Activated T-cell treated with anti-CD3 and anti-CD28 coated beads, Interleukin-2, amount 50 U/mL, for 4 hours (primary cell): ENCODE measurements around the gene WNT3A. TPM values are rescaled to one million over a fixed set of nuclear protein-coding genes. Genes with fewer than 3 reads are reported as not detected.
"Not testable (repeated sequence)": the region's sequence is repeated elsewhere in the genome, so short reads cannot be mapped to it uniquely, and the experiment has no call there.

ENCODE experiments used
- ATAC-seq, 2 donors: fragments of 200-7000 bp; cut with Tn5 transposase; one replicate each; pipeline ENCODE4 v1.10.0; 2021
- DNase-seq: peaks from one replicate; pipeline ENCODE4 v3.0.0-alpha.2; 2020
- H3K27me3 Mint-ChIP-seq: one replicate; pipeline ENCODE4 v1.8.0; 2021; ENCODE audit warnings: low read depth, mixed read lengths
- H3K36me3 Mint-ChIP-seq: one replicate; pipeline ENCODE4 v1.8.0; 2022; ENCODE audit warnings: mixed read lengths; ENCODE audit not compliant: insufficient read depth
- H3K4me1 Mint-ChIP-seq: one replicate; pipeline ENCODE4 v1.8.0; 2021; ENCODE audit warnings: low read depth, mixed read lengths
- H3K4me3 Mint-ChIP-seq: one replicate; pipeline ENCODE4 v1.8.0; 2021; ENCODE audit warnings: mild to moderate bottlenecking, moderate library complexity, mixed read lengths
- H3K9me3 Mint-ChIP-seq: one replicate; pipeline ENCODE4 v1.8.0; 2021; ENCODE audit warnings: mixed read lengths
- total RNA-seq, 3 donors: library from RNA; stranded (reverse); gene quantifications; one replicate each; pipeline ENCODE4 v1.2.1, GENCODE V29; 2021

The WNT3A gene
- not detected for total RNA-seq

- Mint-ChIP-seq H3K36me3 (no peaks in the 10 kb centered on the region), H3K9me3 (no peaks in the 10 kb centered on the region), H3K27me3 (peaks cover 73% of the 10 kb centered on the region), H3K4me3 (no peak within 1 kb of the TSS), H3K4me1 (peaks cover 16% of the 10 kb centered on the region)
- ATAC-seq (no peak), DNase-seq (no peak)
These were observed at the start of gene WNT3A for GRCh38 chr1:228006786-228007048. Gene WNT3A, plus strand, starts transcription at chr1:228006998. Its CDS starts 131 bp downstream, at chr1:228007129.

- DNase-seq (no peak), ATAC-seq (no peak)
- Mint-ChIP-seq H3K4me3 (no peak overlapping the region), H3K9me3 (no peaks in the 10 kb centered on the region), H3K27me3 (peaks cover 34% of the 10 kb centered on the region), H3K36me3 (no peaks in the 10 kb centered on the region), H3K4me1 (no peaks in the 10 kb centered on the region)
These were observed 48.0 kb upstream of the WNT3A start for GRCh38 chr1:227958617-227959324.

- H3K9me3 Mint-ChIP-seq: no peaks in the 10 kb centered on the region
- no peak overlapping the region for H3K4me3 Mint-ChIP-seq
- DNase-seq (no peak), ATAC-seq (no peak)
- no peaks in the 10 kb centered on the region for H3K36me3 Mint-ChIP-seq
- no peaks in the 10 kb centered on the region for H3K4me1 Mint-ChIP-seq
- H3K27me3 Mint-ChIP-seq: peaks cover 32% of the 10 kb centered on the region
These were observed 47.4 kb upstream of the WNT3A start for GRCh38 chr1:227959325-227959860.

- Mint-ChIP-seq H3K4me1 (no peaks in the 10 kb centered on the region), H3K27me3 (peaks cover 21% of the 10 kb centered on the region), H3K36me3 (no peaks in the 10 kb centered on the region), H3K9me3 (no peaks in the 10 kb centered on the region), H3K4me3 (no peak overlapping the region)
- no peak for DNase-seq
- ATAC-seq: no peak
These were observed 44.9 kb upstream of the WNT3A start for GRCh38 chr1:227961651-227962466.

GRCh38 chr1:227966733-227967132, 40.1 kb upstream of the WNT3A start:
- not testable (repeated sequence) for H3K27me3 Mint-ChIP-seq, ATAC-seq, H3K4me1 Mint-ChIP-seq, DNase-seq, H3K4me3 Mint-ChIP-seq, H3K9me3 Mint-ChIP-seq, H3K36me3 Mint-ChIP-seq

- H3K4me3 Mint-ChIP-seq, H3K36me3 Mint-ChIP-seq, H3K4me1 Mint-ChIP-seq, DNase-seq, H3K27me3 Mint-ChIP-seq, H3K9me3 Mint-ChIP-seq, ATAC-seq: not testable (repeated sequence)
These were observed 39.0 kb upstream of the WNT3A start for GRCh38 chr1:227967815-227968214.

- ATAC-seq, H3K4me1 Mint-ChIP-seq, H3K36me3 Mint-ChIP-seq, H3K4me3 Mint-ChIP-seq, H3K27me3 Mint-ChIP-seq, DNase-seq, H3K9me3 Mint-ChIP-seq: not testable (repeated sequence)
These were observed 36.5 kb upstream of the WNT3A start for GRCh38 chr1:227970076-227970995.

GRCh38 chr1:227971216-227971615, 35.6 kb upstream of the WNT3A start:
- not testable (repeated sequence) for ATAC-seq, H3K9me3 Mint-ChIP-seq, H3K27me3 Mint-ChIP-seq, H3K36me3 Mint-ChIP-seq, H3K4me3 Mint-ChIP-seq, DNase-seq, H3K4me1 Mint-ChIP-seq

GRCh38 chr1:227971643-227972282, 35.0 kb upstream of the WNT3A start:
- H3K9me3 Mint-ChIP-seq, ATAC-seq, H3K4me3 Mint-ChIP-seq, H3K27me3 Mint-ChIP-seq, H3K36me3 Mint-ChIP-seq, DNase-seq, H3K4me1 Mint-ChIP-seq: not testable (repeated sequence)

- H3K9me3 Mint-ChIP-seq, H3K27me3 Mint-ChIP-seq, H3K36me3 Mint-ChIP-seq, ATAC-seq, H3K4me3 Mint-ChIP-seq, DNase-seq, H3K4me1 Mint-ChIP-seq: not testable (repeated sequence)
These were observed 34.5 kb upstream of the WNT3A start for GRCh38 chr1:227972283-227972679.

- not testable (repeated sequence) for H3K36me3 Mint-ChIP-seq, H3K4me3 Mint-ChIP-seq, H3K9me3 Mint-ChIP-seq, ATAC-seq, DNase-seq, H3K27me3 Mint-ChIP-seq, H3K4me1 Mint-ChIP-seq
These were observed 33.9 kb upstream of the WNT3A start for GRCh38 chr1:227972843-227973374.

GRCh38 chr1:227973724-227974288, 33.0 kb upstream of the WNT3A start:
- H3K4me3 Mint-ChIP-seq, ATAC-seq, H3K4me1 Mint-ChIP-seq, H3K9me3 Mint-ChIP-seq, H3K27me3 Mint-ChIP-seq, DNase-seq, H3K36me3 Mint-ChIP-seq: not testable (repeated sequence)

GRCh38 chr1:227975583-227976283, 31.1 kb upstream of the WNT3A start:
- H3K9me3 Mint-ChIP-seq, H3K4me3 Mint-ChIP-seq: not testable (repeated sequence)

More at GRCh38 chr1:227975583-227976283, 31.1 kb upstream of the WNT3A start:
- H3K36me3 Mint-ChIP-seq, DNase-seq, H3K4me1 Mint-ChIP-seq, ATAC-seq, H3K27me3 Mint-ChIP-seq: not testable (repeated sequence)
